Activated CD8-positive, alpha-beta memory T cell treated with anti-CD3 and anti-CD28 coated beads for 1 hour (primary cell): Measurements from ENCODE around the gene RFX4.

ENCODE experiments used
- DNase-seq, 2 donors: peaks; one replicate each; pipeline ENCODE4 v3.0.0-alpha.2; 2020; ENCODE audit warnings: low read depth in 1 of 2; ENCODE audit errors: extremely low read depth in 1 of 2

Gene RFX4

DNA sequence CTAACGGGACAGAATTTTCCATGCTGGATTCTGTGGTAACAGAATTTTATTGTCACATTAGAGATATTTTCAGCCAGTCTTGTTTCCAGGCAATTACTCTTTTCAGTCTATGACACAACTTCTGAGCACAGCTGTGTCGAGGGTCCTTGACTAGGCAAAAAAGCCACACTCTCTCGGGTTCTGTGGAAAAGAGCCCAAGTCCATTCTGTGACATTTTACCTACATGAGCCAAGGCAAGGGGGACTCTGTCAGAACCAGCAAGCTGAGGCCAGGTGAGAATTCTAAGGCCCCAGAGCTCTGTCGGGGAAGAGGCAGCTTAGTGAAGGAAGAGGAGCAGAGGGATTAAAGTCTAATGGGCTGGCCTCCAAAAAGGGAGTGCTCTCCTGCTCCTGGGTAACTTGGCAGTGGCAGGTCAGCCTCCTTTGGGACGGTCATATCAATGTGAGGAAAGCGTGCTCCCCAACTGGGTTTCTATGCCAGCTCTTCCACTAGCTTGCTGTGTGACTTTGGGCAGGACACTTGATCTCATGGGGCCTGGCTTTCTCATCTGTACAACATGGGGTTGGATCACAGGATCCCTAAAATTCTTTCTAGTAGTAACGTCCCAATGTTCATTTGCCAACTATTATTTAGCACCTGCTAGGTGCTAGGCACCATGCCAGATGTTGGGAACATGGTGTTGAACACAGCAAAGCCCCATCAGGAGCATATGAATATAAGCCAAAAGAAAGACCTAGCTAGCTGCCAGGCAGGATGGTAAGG, 175.7 kb downstream of the RFX4 start:
- no peak for DNase-seq

DNA sequence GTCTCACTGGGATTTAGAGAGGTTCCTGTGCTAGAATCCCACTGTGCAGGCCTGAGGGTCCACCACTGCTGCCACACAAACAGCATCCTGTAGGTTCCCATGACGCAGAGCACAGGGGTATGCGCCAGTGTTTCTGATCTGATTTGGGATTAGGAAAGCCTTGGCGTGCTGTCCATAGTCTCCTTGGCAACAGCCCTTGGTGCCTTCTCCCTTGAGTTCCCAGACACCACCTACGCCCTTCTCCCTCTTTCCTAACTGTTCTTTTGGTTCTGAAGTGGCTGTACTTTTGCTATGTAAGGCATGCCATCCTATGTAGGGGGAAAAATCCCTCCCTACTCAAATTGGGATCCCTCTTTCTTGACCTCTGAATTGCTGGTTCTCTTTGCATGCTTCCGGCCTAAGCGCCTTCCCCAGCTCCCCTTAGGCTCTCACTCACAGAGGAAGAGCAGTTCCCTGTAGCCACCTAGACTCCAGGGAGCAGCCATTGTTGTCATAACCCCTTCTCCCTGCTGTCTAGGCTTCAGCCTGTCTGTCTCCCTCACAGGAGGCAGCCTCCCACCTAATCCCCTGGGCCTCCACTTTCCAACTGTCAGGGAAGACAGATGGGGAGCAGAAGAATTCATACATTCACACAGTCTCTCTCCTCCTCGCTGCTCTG, 176.9 kb downstream of the RFX4 start:
- DNase-seq: no peak

DNA sequence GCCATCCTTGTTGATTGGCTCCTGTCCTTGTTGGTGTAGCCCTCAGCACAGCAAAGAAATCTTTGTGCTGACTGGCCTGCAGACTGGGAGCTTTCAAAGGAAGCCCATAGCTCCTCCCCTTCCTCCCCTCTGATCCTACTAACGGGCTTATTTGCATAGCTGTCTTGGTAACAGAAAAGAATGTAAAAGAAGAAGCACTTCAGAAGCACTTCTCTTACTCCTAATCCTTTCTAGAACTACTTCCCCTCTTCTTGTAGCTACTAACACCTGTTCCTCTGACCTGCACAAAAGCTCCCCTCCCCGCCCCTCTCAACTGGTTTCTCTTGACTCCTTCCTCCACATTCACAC, 177.4 kb downstream of the RFX4 start:
- no peak for DNase-seq

DNA sequence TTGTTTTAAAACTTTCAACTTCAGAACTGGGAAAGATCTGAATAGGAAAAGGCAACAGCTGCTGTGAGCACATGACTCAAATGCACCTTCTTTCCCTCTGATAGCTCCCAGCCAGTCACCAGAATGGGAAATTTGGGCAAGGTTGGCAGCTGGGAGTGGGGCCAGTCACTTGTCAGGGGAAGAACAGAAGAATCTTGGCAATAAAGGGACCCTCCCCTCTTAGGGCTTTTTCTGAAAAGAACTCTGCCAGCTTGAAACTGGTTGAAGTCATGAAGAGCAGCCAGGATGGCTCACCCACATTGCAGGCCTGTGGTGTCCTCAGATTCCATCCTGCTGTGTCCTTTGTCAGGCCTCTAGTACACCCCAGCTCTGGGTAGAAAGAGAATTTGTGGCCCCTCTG, 181.4 kb downstream of the RFX4 start:
- DNase-seq: no peak

DNA sequence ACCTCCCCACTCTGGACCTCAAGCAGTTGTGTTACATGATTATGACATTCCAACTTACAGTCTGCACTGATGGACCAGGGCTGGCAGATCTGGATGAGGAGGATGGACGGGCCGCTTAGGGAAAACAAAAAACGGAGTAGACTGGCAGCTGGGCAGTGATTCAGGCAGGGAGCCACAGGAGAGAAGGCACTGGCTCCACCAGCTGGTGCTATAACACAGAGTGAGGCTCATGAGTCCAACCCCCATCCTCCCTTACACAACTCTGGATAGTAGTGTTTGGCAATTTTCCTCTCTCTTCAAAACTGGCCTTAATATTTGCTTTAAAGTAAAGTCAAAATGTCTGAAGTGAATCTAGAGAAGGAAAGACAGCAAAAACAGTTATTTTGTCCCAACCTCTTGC, 181.9 kb downstream of the RFX4 start:
- DNase-seq: no peak

DNA sequence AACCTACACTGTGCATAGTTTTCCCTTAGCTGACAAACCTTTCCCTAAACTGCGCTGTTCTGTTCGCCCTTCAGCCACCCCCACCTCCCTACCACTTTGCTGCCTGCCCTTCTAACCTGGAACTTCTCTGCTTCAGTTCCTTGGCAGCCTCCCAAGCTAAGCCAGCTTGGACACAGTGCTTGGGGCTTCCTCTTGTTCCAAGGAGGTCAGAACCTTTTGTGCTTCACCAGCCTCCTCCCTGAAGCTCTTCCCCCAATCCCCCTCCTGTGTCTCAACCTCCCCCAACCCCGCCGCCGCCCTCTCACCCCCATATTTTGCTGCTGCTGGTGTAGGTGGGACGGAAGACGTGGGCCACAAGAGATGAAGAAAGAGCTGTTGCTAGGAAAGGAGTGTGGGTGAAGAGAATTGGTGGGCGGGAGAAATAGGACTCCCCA, 183.6 kb downstream of the RFX4 start:
- no peak for DNase-seq

DNA sequence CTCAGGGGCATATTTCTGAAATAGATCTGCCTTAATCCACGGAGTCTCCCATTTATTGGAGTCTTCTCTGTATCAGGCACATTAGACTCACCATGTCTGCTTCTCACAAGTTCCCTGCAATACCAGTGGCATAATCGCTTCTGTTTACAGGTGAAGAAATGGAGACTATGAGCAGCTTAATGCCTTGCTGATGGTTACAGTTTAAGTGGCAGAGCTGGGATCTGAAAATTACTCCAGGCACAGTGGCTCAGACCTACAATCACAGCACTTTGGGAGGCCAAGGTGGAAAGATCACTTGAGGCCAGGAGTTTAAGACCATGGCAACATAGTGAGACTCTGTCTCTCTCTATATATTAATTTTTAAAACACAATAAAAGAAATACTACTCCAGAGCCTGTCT, 184.4 kb downstream of the RFX4 start:
- no peak for DNase-seq

DNA sequence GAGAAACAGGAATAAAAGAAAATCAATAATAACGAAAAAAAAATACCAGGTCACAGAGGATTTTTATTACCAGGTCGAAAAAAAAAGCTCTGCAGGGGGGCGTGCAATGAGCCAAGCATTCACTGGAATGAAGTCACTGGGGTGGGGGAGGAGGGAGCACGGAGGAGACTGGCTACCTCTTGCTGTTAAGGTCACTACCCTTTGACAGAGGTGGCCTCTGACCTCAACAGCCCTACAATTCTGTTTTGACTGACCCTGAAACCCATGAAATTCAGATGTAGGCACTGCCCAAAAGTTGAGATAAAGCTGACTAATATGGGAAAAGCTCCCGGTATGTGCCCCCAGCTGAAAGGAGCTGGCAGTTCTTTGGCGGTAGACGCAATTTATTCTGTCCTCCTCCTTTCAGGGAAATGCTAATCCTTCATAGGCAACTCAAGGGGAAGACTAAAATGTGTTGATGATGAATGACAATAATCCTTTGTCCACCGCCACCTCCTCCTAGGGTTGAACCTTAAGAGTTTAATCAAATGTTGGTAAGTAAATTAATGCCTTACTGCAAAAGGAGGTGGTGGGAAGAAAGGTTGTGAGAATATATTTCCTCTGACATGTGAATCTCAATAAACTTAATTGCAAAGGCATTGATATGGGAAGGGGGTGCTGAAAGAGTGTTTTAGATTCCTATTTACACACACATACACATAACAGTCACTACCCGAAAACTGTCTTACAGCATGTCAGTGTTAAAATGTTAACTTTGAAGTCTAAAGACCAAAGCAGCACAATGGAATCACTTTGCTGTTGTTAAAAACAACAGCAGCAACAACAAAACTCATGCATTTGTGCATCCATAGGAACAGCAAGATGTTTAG, 185.4 kb downstream of the RFX4 start:
- no peak for DNase-seq

DNA sequence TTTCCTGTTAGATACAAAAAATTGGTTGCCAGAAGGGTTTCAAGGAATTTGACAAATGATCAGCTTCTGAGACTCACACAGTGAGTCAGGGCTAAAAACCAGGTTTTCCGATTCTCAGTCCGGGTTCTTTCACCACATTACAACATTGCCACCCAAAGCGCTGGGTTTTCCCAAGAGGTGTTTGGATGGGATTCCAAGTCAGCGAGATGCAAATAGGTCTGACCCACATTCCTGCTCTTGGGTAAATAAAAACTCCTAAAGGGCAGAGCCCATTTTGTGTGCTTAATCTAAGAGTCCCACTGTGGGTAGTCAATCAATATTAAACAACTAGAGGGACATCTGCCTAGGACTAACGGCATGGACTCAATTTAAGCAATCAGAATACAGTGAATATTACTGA, 186.3 kb downstream of the RFX4 start:
- DNase-seq: no peak

DNA sequence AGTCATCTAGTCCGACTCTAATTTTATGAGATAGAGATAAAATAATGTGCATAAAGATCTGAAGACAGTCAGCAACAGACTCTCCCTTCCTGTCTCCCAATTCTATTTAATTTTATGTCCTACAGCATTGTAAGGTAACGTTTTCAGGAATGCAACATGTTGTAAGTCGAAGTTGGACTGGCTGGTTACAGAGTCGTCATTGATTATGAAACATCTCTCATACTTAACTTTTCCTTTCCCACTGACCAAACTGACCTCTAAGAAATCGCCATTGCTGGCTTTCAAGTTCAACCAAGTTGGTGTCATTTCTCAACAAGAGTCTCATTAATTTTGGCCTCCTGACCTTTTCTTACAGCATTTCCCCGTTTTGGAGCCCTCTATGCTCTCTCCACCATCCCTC, 186.7 kb downstream of the RFX4 start:
- DNase-seq: no peak

DNA sequence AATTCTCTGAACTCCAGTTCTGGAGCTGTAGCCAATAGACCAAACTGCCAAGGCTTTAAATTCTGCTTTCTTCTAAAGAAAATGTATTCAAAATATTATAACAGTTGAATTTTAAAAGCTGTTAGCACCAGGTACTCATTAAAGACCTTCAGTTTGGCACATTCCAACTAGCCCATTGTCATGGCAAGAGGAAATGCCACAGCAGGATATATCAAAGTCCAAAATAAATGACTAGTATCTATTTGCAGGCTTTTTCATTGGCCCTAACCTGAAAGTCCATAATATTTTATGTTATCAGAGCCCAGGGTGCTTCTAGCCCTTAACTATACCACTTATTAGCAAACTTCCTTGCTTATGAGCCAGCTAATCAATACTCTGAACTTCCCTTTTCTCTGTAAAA, 188.6 kb downstream of the RFX4 start:
- DNase-seq: no peak

DNA sequence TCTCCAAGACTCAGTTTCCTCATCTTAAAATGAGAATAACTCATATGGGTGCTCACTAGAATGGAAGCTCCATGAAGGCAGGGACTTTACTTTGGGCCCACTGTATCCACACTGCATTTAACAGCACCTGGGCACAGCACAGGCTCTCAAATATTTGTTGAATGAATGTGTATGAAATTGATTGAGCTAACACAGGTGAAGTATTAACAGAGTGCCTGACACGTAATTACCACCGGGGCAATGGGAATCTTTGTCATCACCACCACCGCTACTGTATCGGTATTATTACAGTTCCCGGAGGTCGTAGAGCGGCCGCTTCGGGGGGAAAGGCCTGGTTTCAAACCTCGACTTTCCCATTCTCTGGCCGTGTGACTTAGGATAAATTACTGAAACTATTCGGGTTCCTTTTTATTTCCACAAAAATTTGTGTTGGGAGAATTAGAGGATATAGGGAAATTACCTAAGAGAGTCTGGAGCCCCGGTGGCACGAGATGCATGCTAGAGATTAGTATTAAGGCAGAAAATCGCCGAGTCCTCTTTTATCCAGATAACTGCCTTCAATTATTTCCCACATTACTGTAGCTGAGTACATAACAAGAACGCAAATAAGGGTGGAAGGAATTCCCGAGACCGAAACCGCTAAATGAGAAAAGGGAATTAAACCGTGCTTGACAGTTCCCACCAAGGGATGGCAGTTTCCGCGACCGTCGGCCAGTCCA, 190.6 kb downstream of the RFX4 start:
- no peak for DNase-seq

DNA sequence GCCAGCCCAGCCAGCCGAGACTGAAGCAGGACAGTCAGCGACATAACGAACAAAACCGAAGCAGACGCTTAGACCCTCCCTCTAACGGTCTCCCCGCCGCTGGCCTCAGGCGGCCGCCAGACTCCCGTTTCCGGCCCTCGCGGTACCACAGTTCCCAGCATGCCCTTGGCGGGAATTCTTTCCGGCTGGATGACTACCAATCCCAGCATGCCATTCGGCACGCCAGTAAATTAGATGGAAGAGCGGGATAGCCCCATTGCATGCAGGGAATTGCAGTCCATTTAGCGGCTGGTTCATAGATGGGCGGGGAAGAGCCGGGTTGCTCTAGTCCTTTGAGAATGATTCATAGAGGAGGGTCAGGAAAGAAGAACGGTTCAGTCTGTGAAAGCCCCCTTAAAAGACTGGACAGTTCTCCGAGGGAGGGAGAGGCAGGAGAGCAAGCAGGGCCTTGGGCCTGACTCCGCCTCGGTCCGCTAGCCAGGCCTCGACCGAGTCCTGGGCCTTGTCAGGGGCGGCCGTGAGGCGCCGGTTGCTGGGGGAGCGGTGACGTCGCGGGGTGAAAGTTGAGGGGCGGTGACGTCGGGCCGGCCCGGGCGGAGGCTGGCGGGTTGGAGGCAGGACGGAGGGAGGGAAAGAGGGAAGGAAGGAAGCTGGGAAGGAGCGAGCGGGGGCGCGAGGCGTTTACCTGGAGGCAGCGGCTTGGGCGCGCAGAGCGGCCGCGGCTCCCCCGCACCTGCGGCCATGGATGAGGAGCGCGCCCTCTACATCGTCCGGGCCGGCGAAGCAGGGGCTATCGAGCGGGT, 191.4 kb downstream of the RFX4 start, which contains the start of gene RIC8B:
TSS of gene RIC8B (plus strand) at position 678 of the 803 bp plus-strand sequence. CDS start at position 742, 64 bp downstream.
- DNase-seq: peak; percentile 51 to 67

DNA sequence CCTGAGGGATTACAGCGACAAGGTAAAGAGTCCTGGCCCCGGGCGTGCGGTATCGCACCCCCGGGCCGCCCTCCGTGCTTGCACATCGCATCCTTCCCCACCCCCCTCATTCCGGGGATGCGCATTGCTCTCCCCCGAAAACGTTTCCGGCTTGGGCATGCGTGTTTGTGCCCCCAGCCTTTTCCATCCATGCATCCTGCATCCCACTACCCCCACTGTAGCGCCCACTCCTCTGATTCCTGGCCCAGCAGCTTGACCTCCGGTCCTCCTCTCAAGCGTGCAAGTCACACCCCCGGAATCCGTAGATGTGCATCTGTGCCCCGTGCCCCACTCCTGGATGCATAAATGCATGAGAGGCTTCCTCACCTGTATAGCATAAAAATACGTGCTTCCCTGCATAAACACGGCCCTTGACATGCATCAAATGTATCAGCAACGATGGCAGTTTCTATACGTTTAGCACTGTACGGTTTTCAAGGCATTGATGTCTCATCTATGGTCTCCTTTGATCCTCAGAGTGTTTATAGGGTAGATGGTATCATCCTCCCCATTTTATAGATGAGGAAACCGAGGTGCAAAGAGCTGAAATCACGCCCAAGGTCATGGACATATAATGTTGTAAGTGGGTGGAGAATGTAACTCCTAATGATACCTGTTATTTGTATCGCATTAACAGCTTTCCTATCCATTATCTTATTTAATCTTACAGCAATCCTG, 192.2 kb downstream of the RFX4 start:
- no peak for DNase-seq

DNA sequence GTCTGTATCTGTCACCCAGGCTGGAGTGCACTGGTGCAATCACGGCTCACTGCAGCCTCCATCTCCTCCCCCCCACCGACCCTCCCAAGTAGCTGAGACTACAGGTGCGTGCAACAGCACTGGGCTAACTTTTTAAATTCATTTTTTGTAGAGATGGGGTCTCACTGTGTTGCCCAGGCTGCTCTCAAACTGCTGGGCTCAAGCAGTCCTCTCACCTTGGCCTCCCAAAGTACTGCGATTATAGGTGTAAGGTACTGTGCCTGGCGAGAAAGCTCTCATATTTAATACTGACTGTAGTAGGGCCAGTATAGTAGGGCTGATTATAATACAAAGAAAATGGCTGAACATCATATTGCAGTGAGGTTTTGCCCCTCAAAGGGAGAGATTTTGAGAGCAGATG, 194.1 kb downstream of the RFX4 start:
- DNase-seq: no peak

DNA sequence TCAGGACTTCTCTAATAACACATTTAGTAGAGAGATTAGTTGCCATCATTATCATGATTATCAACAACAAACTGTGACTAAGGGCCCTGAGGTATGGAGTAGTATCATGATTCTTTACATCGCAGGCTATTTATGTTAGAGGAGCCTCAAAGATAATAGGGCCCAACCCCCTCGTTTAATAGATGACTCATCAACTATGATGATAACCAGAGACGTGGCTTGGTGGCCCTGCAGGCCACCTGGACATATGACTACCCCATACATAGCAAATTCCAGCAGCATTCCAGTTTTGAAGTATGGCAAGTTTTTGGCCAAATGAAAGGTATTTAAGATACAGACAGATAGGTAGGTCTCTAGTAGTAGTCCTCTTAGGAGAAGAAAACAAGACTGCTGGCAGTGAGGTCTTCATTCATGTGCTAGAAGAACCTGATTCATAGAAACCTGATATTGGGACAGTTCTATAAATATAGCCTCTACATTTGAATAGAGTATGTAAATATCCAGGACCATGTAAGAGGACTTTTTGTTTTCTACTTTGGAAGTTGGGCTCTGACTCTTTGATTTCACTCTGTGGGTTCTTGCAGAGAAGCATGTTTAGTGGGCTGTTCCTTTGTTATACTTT, 197.3 kb downstream of the RFX4 start:
- DNase-seq: no peak

DNA sequence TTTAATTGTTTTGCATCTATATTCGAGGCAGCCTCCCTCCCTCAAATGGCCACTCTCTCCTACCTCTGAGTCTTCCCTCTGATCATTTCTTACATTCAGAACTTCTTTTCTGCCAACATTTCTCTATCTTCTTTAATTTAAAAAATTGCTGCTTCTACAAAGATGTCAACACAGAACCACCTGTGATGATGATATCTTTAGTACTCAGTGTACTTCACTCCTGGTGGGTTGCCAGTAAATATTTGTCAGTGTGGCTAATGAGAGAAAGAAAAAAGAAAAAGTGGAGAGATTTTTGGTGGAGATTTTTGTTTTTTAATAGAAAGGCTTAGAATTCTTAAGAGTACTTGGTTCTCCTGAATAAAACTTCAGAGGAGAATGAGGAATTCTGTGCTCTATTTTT, 199.8 kb downstream of the RFX4 start:
- DNase-seq: no peak

DNA sequence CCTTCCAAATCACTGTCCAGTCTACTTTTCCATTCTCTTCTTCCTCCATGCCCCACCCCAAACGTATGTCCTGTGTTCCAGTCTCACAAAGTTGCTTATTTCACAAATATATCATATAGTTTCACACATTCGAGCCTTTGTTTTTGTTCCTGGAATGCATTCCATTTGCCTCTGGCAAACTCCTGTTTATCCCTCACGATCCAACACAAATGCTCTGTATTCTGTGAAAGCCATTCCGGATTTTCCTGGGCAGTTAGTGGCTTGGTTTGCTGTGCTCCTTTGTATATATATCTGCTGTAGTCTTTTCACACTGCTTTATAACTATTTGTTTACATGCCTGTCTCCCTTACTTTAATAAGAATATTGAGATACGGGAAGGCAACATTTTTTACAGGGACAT, 200.7 kb downstream of the RFX4 start:
- DNase-seq: no peak

DNA sequence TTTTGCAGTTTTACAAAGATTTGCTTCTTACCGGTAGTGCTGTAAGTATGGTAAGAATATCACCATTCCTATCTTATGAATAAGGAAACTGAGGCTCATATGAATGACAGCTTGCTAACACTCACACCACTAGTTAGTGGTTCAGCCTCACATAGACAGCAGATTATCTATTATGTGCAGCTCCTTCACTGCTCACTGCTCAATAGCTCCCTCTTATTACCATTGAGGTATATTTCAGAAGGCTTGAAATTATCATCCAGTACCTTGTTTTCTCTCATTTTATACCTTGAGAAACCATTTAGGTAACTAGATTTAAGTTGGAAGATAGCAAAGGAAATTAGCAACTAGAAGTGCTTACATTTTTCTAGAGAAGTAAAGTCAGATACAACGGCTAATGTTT, 207.2 kb downstream of the RFX4 start:
- DNase-seq: no peak
